SK-N-MC (cell line): ENCODE measurements around the gene GTF3C1.

Experiments used
- EZH2 ChIP-seq: fragments of 200-600 bp; sonication (generic); IDR thresholded peaks from one replicate; pipeline ENCODE4 v1.6.1; 2017; ENCODE audit warnings: antibody characterized with exemption
- FOXP2 ChIP-seq: optimal IDR thresholded peaks from 2 replicates; pipeline ENCODE3; 2011; ENCODE audit warnings: mild to moderate bottlenecking, moderate library complexity; ENCODE audit not compliant: insufficient read depth; ENCODE audit errors: extremely low read length, control extremely low read depth
- POLR2AphosphoS5 ChIP-seq: IDR thresholded peaks from 2 replicates; pipeline ENCODE4 v1.6.1; 2012; ENCODE audit warnings: mild to moderate bottlenecking, low read depth, low read length, borderline replicate concordance

- TF ChIP-seq POLR2AphosphoS5 (no peak), EZH2 (no peak), FOXP2 (no peak)
These were observed 104.1 kb downstream of the GTF3C1 start for GRCh38 chr16:27445502-27446175.
